ENCODE measurements around the gene CLEC10A. TPM values are rescaled to one million over a fixed set of nuclear protein-coding genes. Genes with fewer than 3 reads are reported as not detected.
"Not testable (repeated sequence)": the region's sequence is repeated elsewhere in the genome, so short reads cannot be mapped to it uniquely, and the experiment has no call there.

The CLEC10A gene
- total RNA-seq, 1 donor from 2014 or later: not detected

GRCh38 chr17:7077911-7078546 lies 2.0 kb downstream of the CLEC10A start:
- DNase-seq (ENCODE audit: extremely low read depth, low read depth, low spot score): no peak

GRCh38 chr17:7074931-7075330 lies 5.1 kb downstream of the CLEC10A start:
- DNase-seq (ENCODE audit: extremely low read depth, low read depth, low spot score): no peak

GRCh38 chr17:7072406-7072805 lies 7.6 kb downstream of the CLEC10A start:
- DNase-seq (ENCODE audit: extremely low read depth, low read depth, low spot score): no peak

GRCh38 chr17:7070712-7071111 lies 9.3 kb downstream of the CLEC10A start:
- DNase-seq (ENCODE audit: extremely low read depth, low read depth, low spot score): no peak

GRCh38 chr17:7068268-7068667 lies 11.8 kb downstream of the CLEC10A start:
- no peak for DNase-seq (ENCODE audit: extremely low read depth, low read depth, low spot score)

- DNase-seq (ENCODE audit: extremely low read depth, low read depth, low spot score): no peak
Measured at GRCh38 chr17:7067198-7067597, 12.9 kb downstream of the CLEC10A start.

GRCh38 chr17:7064261-7064660 lies 15.8 kb downstream of the CLEC10A start:
- DNase-seq (ENCODE audit: extremely low read depth, low read depth, low spot score): no peak

- DNase-seq (ENCODE audit: extremely low read depth, low read depth, low spot score): no peak
Measured at GRCh38 chr17:7063518-7064094, 16.4 kb downstream of the CLEC10A start.

GRCh38 chr17:7060165-7060891 lies 19.7 kb downstream of the CLEC10A start:
- DNase-seq (ENCODE audit: extremely low read depth, low read depth, low spot score): peak; percentile 98

GRCh38 chr17:7058831-7059447 lies 21.1 kb downstream of the CLEC10A start:
- peak; percentile 95 for DNase-seq (ENCODE audit: extremely low read depth, low read depth, low spot score)

GRCh38 chr17:7056386-7056785 lies 23.7 kb downstream of the CLEC10A start:
- no peak for DNase-seq (ENCODE audit: extremely low read depth, low read depth, low spot score)

- DNase-seq (ENCODE audit: extremely low read depth, low read depth, low spot score): not testable (repeated sequence)
Measured at GRCh38 chr17:7050583-7050982, 29.5 kb downstream of the CLEC10A start.

GRCh38 chr17:7048968-7049367 lies 31.1 kb downstream of the CLEC10A start:
- DNase-seq (ENCODE audit: extremely low read depth, low read depth, low spot score): no peak

- no peak for DNase-seq (ENCODE audit: extremely low read depth, low read depth, low spot score)
Measured at GRCh38 chr17:7047566-7047965, 32.5 kb downstream of the CLEC10A start.

GRCh38 chr17:7046725-7047397 lies 33.2 kb downstream of the CLEC10A start:
- not testable (repeated sequence) for DNase-seq (ENCODE audit: extremely low read depth, low read depth, low spot score)

- no peak for DNase-seq (ENCODE audit: extremely low read depth, low read depth, low spot score)
Measured at GRCh38 chr17:7046127-7046724, 33.8 kb downstream of the CLEC10A start.

GRCh38 chr17:7045492-7046126 lies 34.4 kb downstream of the CLEC10A start:
- DNase-seq (ENCODE audit: extremely low read depth, low read depth, low spot score): peak; percentile 66

GRCh38 chr17:7043497-7044198 lies 36.4 kb downstream of the CLEC10A start, which contains the start of gene SLC16A11:
SLC16A11 (minus strand) TSS chr17:7044092; CDS start chr17:7043513, 579 bp downstream.
- no peak for DNase-seq (ENCODE audit: extremely low read depth, low read depth, low spot score)

GRCh38 chr17:7043182-7043496 lies 36.9 kb downstream of the CLEC10A start:
- no peak for DNase-seq (ENCODE audit: extremely low read depth, low read depth, low spot score)

Data from glomerular endothelial cell (primary cell).